Transverse colon (tissue), 3 donors: ENCODE measurements around the gene RBPJ.

ENCODE experiments used
- CTCF ChIP-seq, 5 experiments: fragments of 200-600 bp in 3 of 5; fragments of 450-650 bp in 2 of 5; sonication (generic) in 3 of 5; IDR thresholded peaks; 1 replicate in 2 of 5; 2 replicates in 3 of 5; pipeline ENCODE4 v1.5.1; 2016 to 2017; ENCODE audit warnings: antibody characterized with exemption in 5 of 5, inconsistent platforms in 3 of 5, mild to moderate bottlenecking in 2 of 5, moderate library complexity in 1 of 5
- POLR2A ChIP-seq: fragments of 450-650 bp; IDR thresholded peaks from one replicate; pipeline ENCODE4 v1.6.1; 2016; ENCODE audit warnings: antibody characterized with exemption, mild to moderate bottlenecking, moderate library complexity

- TF ChIP-seq CTCF (IDR thresholded peaks at IDR 0.05) (no peak), POLR2A (no peak)
Measured at GRCh38 chr4:26397086-26397485, 76.3 kb downstream of the RBPJ start.
